K562 (cell line): ENCODE data around the gene INS. TPM values are rescaled to one million over a fixed set of nuclear protein-coding genes. Genes with fewer than 3 reads are reported as not detected.

ENCODE experiments used
- ATAC-seq: fragments of 200-7000 bp; cut with Tn5 transposase; 3 replicates; pipeline ENCODE4 v1.9.1; 2020; ENCODE audit warnings: moderate library complexity
- BruUV-seq: library from RNA; stranded (reverse); fragments of 400-500 nt; replicated peaks from 2 replicates; lab custom pipeline; 2021; lab: Mats Ljungman, UMichigan
- CTCF ChIA-PET: fragments of 300-600 bp; formaldehyde crosslinking; extraction: SDS; loops from one replicate; lab custom pipeline; 2021; ENCODE audit warnings: low intra/inter-chr PET ratio; lab: Yijun Ruan, JAX
- POLR2A ChIA-PET: fragments of 300-600, 350-650 bp; sonication (Branson Sonifier 250); formaldehyde crosslinking; extraction: SDS; loops from one replicate; lab custom pipeline; 2021; ENCODE audit warnings: antibody characterized with exemption, inconsistent platforms; lab: Yijun Ruan, JAX
- DNase-seq, 4 experiments: peaks; one replicate each; pipeline versions ENCODE4 v3.0.0 to v3.0.0-alpha.2; 2011 to 2018; ENCODE audit warnings: low spot score in 3 of 4, mixed read lengths in 3 of 4; ENCODE audit errors: extremely low read depth in 1 of 4
- FAIRE-seq: peaks from 2 replicates; lab custom pipeline; 2011; peaks lifted over from hg19 to GRCh38; lab: Jason Lieb, UNC
- H2AFZ ChIP-seq: 2 replicates; pipeline ENCODE4 v1.6.0; 2011; ENCODE audit warnings: low read depth, low read length, control low read depth, inconsistent platforms
- H3K27ac ChIP-seq: fragments of 200-600 bp; 3 replicates; pipeline ENCODE4 v1.8.0; 2011; ENCODE audit warnings: low read depth, mild to moderate bottlenecking, control low read depth, inconsistent platforms, low read length, moderate library complexity, mixed read lengths; ENCODE audit errors: extremely low read depth
- H3K27me3 ChIP-seq, 2 experiments: fragments of 300-600 bp in 1 of 2; 2 replicates in 1 of 2; 3 replicates in 1 of 2; pipeline versions ENCODE4 v1.6.0 to v1.8.0; 2011; ENCODE audit warnings: inconsistent platforms in 2 of 2, low read length in 2 of 2, mild to moderate bottlenecking in 1 of 2, mixed read lengths in 1 of 2, moderate library complexity in 1 of 2; ENCODE audit not compliant: control insufficient read depth in 2 of 2, insufficient read depth in 2 of 2
- H3K36me3 ChIP-seq: fragments of 300-600 bp; 3 replicates; pipeline ENCODE4 v1.8.0; 2011; ENCODE audit warnings: mild to moderate bottlenecking, low read length, inconsistent platforms; ENCODE audit not compliant: control insufficient read depth, insufficient read depth
- H3K4me1 ChIP-seq, 2 experiments: fragments of 200-600 bp in 1 of 2; replicated peaks in 1 of 2; 2 replicates in 1 of 2; 3 replicates in 1 of 2; pipeline versions ENCODE4 v1.5.1 to v1.8.0; 2011; ENCODE audit warnings: inconsistent platforms in 2 of 2, low read length in 2 of 2, mild to moderate bottlenecking in 1 of 2, mixed read lengths in 1 of 2, moderate library complexity in 1 of 2; ENCODE audit not compliant: control insufficient read depth in 2 of 2, insufficient read depth in 2 of 2
- H3K4me2 ChIP-seq: 2 replicates; pipeline ENCODE4 v1.6.1; 2011; ENCODE audit warnings: low read length, control low read depth, inconsistent platforms, mixed read lengths; ENCODE audit not compliant: insufficient read depth
- H3K4me3 ChIP-seq: fragments of 200-600 bp; sonication (generic), shearing (Covaris generic); 2 replicates; pipeline ENCODE4 v1.5.1; 2016; ENCODE audit warnings: control low read depth, inconsistent platforms
- H3K79me2 ChIP-seq: fragments of 200-600 bp; 3 replicates; pipeline ENCODE4 v1.8.0; 2011; ENCODE audit warnings: low read length, inconsistent platforms; ENCODE audit not compliant: control insufficient read depth, insufficient read depth
- H3K9ac ChIP-seq, 2 experiments: 2 replicates each; pipeline versions ENCODE4 v1.6.0 to v1.6.1; 2011; ENCODE audit warnings: low read depth in 2 of 2, low read length in 2 of 2, control low read depth in 1 of 2, inconsistent platforms in 1 of 2, mild to moderate bottlenecking in 1 of 2, mixed read lengths in 1 of 2; ENCODE audit not compliant: insufficient read depth in 1 of 2
- H3K9me1 ChIP-seq: one replicate; pipeline ENCODE4 v1.6.0; 2011; ENCODE audit warnings: inconsistent platforms, mild to moderate bottlenecking, low read length, moderate library complexity; ENCODE audit not compliant: control insufficient read depth, insufficient read depth
- H3K9me3 ChIP-seq: replicated peaks from 2 replicates; pipeline ENCODE4 v1.5.1; 2011; ENCODE audit warnings: low read depth, low read length, inconsistent platforms; ENCODE audit not compliant: control insufficient read depth, insufficient read depth
- H4K20me1 ChIP-seq: replicated peaks from 2 replicates; pipeline ENCODE4 v1.6.1; 2011; ENCODE audit warnings: low read length, inconsistent platforms, mixed read lengths; ENCODE audit not compliant: control insufficient read depth, insufficient read depth
- TFAP4 ChIP-seq: sonication (generic); formaldehyde crosslinking; IDR thresholded peaks from 2 replicates; pipeline ENCODE4 v1.8.0; 2022; ENCODE audit warnings: missing genetic modification reagents, mild to moderate bottlenecking, moderate library complexity, borderline replicate concordance
- ZKSCAN1 ChIP-seq: fragments of 150-350 bp; IDR thresholded peaks from 2 replicates; pipeline ENCODE4 v1.6.1; 2016; ENCODE audit warnings: low read depth, low read length
- WGBS: fragments of 100-300 bp; shearing (Covaris generic); methylation state at CpG from one replicate; pipeline ENCODE4 v1.1.6; 2016; ENCODE audit warnings: low coverage, mixed read lengths; ENCODE audit not compliant: insufficient coverage; ENCODE audit errors: missing lambda C conversion rate; 5-methylcytosine and 5-hydroxymethylcytosine counted together
- in situ Hi-C: fragments of 300-500 bp; cut with MboI; formaldehyde crosslinking; loops from 4 replicates; pipeline ENCODE4 v1.15.0; 2018; ENCODE audit warnings: inconsistent platforms, mixed read lengths
- intact Hi-C: fragments of 100-400 bp; cut with micrococcal nuclease; formaldehyde crosslinking; loops from 2 replicates; pipeline ENCODE4 v1.14.2; 2022
- polyA plus RNA-seq, 8 experiments: library from polyadenylated mRNA; depleted of rRNA in 4 of 8; stranded (reverse) in 5 of 8; unstranded in 3 of 8; fragments of >200 nt; fragmentation: Nextera tagmentation in 2 of 8; fragmentation: Illumina TruSeq in 1 of 8; extraction: Ambion mirVana in 2 of 8; extraction: Trizol in 1 of 8; gene quantifications; 2 replicates each; pipeline versions ENCODE4 v1.2.1 to v1.2.3, GENCODE V29; 2011 to 2014; ENCODE audit warnings: inconsistent platforms in 1 of 8, missing spikeins in 1 of 8
- total RNA-seq, 7 experiments: library from RNA; depleted of rRNA in 6 of 7; stranded (reverse); fragments of >200 nt in 6 of 7; fragmentation: Illumina TruSeq in 2 of 7; extraction: Trizol in 2 of 7; gene quantifications; 2 replicates each; pipeline versions ENCODE4 v1.2.1 to v1.2.3, GENCODE V29; 2011 to 2021; ENCODE audit warnings: low replicate concordance in 1 of 7

The INS gene
- total and polyA plus RNA-seq, 9 of the 15 experiments (the other 6 are each of a cell fraction or from before 2014, with no cell fraction given) = not detected

DNA sequence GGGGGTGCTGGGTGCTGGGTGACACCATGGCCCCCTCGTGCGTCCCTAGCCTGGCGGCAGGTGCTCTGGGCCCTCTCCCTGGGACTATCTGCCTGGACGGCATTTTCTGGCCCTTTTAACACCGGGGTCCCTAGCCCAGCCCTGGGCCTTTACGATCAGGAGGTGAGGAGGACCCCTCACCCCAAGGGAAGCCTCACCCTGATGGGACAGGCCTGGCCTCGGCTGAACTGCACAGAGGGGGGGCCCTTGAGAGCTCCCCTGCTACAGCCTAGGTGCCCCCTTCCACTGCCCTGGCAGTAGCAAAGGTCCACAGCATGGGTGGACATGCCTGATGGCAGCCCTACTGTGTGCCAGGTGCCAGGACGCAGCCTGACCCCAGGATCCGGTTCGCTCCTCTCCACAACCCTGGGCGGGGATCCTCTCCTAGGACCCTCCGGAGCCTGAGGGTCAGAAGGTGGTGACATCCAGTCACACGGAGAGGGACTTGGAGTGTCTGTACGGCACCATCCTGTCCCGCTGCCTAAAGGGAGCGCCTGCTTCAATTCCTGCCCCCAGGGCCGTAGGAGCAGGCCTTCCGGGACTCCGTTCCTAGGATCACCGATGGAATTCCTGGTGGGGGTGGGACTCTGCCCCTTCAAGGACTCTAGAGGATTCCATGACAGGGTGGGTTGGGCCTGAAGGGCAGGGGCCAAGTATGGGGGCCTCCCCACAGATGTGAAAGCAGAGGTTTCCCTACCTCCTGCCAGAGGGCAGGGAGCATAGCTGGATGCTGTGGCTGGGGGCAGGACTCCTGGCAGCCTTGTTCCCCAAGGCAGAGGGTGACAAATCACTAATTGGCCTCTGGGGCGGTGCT, 43.6 kb upstream of the INS start:
- no peak for DNase-seq
- 21% methylated on average over 13 of the region's 21 CpGs for WGBS
- Histone ChIP-seq H3K79me2 (no peaks in the 10 kb centered on the region), H4K20me1 (no peaks in the 10 kb centered on the region; the same call in none of the 2 replicates), H3K4me2 (no peak overlapping the region), H3K36me3 (no peaks in the 10 kb centered on the region), H3K9me3 (no peaks in the 10 kb centered on the region), H3K9me1 (no peaks in the 10 kb centered on the region), H3K4me1 (peaks cover 0 to 33% of the 10 kb centered on the region in 2 experiments; a peak in 2 of 5 replicates), H3K27ac (no peak overlapping the region), H3K27me3 (peaks cover 9 to 36% of the 10 kb centered on the region in 2 experiments), H3K9ac (no peak overlapping the region), H3K4me3 (no peak overlapping the region), H2AFZ (no peak overlapping the region)
- CTCF ChIA-PET = no interaction called here
- POLR2A ChIA-PET = no interaction called here
- in situ Hi-C loops = loop anchor here (5.0 to 10.0 kb wide), 3 partner anchors 93 to 310 kb away; no protein-coding TSS in a partner anchor
- no peak for FAIRE-seq
- no peak for ATAC-seq
- peak; percentile 91 for TF ChIP-seq ZKSCAN1
- TF ChIP-seq TFAP4 (CRISPR knock-in tag) = no peak
- intact Hi-C loops = no loop called here
- no TSS peak for BruUV-seq
